ENCODE measurements around the gene KCND2. TPM values are rescaled to one million over a fixed set of nuclear protein-coding genes. Genes with fewer than 3 reads are reported as not detected.

The KCND2 gene
- total RNA-seq, 1 experiment from 2014 or later: not detected

DNA sequence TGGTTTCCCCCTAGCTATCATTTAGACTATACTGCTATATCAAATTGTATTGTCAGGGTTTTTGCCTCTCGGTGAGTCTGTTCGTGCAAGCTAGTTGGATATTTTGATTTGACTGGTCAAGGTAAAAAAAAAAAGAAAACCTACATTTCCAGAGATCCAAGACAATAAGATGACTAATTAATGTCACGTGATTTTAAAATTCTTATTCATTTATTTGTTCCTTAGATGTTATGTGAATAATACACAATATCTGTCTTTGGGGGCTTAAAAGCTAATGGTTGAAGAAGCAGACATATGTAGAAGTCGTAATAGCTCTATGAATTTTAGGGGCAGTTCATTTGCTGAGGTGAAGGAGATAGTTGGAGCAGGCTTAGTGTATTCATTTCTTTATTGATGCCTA is 191.1 kb downstream of the KCND2 start:
- Mint-ChIP-seq H3K9me3 (ENCODE audit: unreplicated experiment) (no peaks in the 10 kb centered on the region), H3K4me3 (ENCODE audit: unreplicated experiment) (no peak overlapping the region), H3K27me3 (ENCODE audit: insufficient read depth, unreplicated experiment) (peaks cover 7% of the 10 kb centered on the region), H3K36me3 (ENCODE audit: insufficient read depth, unreplicated experiment) (no peaks in the 10 kb centered on the region), H3K27ac (ENCODE audit: unreplicated experiment) (no peak overlapping the region), H3K4me1 (ENCODE audit: low read depth, unreplicated experiment) (no peaks in the 10 kb centered on the region)
- no peaks in the 10 kb centered on the region for H3K36me3 ChIP-seq (ENCODE audit: control insufficient read depth, insufficient read depth, low read length)
- H3K27me3 ChIP-seq (replicated peaks; ENCODE audit: control insufficient read depth, insufficient read depth, low read length): no peaks in the 10 kb centered on the region
- CTCF ChIA-PET: no interaction called here
- no peak overlapping the region for H3K4me3 ChIP-seq (ENCODE audit: low read depth, low read length)
- TF ChIP-seq, protein P1, sequence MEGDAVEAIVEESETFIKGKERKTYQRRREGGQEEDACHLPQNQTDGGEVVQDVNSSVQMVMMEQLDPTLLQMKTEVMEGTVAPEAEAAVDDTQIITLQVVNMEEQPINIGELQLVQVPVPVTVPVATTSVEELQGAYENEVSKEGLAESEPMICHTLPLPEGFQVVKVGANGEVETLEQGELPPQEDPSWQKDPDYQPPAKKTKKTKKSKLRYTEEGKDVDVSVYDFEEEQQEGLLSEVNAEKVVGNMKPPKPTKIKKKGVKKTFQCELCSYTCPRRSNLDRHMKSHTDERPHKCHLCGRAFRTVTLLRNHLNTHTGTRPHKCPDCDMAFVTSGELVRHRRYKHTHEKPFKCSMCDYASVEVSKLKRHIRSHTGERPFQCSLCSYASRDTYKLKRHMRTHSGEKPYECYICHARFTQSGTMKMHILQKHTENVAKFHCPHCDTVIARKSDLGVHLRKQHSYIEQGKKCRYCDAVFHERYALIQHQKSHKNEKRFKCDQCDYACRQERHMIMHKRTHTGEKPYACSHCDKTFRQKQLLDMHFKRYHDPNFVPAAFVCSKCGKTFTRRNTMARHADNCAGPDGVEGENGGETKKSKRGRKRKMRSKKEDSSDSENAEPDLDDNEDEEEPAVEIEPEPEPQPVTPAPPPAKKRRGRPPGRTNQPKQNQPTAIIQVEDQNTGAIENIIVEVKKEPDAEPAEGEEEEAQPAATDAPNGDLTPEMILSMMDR (IDR thresholded peaks at IDR 0.05; ENCODE audit: insufficient read depth in 1 of 2, low read depth in 1 of 2, low read length in 1 of 2, severe bottlenecking in 1 of 2, unreplicated experiment in 1 of 2): no peak
- POLR2A ChIA-PET: no interaction called here
- DNase-seq: no peak
- H3K4me1 ChIP-seq: no peaks in the 10 kb centered on the region
- H3K9me3 ChIP-seq: no peaks in the 10 kb centered on the region
- no TSS peak for BruUV-seq (replicated peaks)
- intact Hi-C loops (cut with micrococcal nuclease; ENCODE audit: unreplicated experiment): no loop called here

DNA sequence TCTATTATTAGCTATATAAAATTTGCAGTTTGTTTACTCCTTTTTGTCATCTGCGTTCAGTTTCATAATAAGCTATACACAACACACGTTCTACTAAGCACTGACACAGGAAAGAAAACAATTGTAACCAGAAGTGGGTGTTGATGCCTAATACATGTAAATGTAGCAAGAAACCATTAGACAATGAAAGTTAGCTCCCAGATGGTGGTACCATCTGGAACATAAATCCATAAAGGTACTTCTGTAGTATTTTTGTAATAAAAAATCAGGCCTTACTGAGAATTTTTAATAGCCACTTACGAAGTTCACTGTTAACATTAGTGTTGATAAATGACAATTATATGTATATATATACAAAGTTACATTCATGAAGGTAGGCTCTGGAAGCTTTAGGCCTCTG is 194.7 kb downstream of the KCND2 start:
- no TSS peak for BruUV-seq (replicated peaks)

DNA sequence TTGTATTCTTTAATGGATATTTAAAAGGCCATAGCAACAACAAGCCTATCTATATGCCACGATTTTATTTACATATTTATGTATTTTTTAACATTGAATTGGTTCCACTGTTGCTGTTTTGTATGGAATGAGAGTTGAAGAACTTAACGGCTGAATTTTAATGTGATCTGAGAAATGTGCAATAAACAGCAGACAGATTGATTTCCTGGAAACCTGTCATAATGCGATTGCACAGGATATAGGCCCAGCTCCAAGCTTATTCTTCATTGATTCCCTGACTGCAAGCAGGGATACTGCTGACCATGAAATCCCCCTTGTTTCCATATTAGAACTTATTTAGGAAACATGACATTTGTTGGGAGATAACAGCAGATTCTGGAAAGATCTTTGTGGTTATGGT is 195.6 kb downstream of the KCND2 start:
- H3K9me3 Mint-ChIP-seq (ENCODE audit: unreplicated experiment): no peaks in the 10 kb centered on the region
- ChIA-PET CTCF (no interaction called here), POLR2A (no interaction called here)
- H3K9me3 ChIP-seq: no peaks in the 10 kb centered on the region
- peaks cover 13% of the 10 kb centered on the region for H3K27me3 Mint-ChIP-seq (ENCODE audit: insufficient read depth, unreplicated experiment)
- no peaks in the 10 kb centered on the region for H3K27me3 ChIP-seq (replicated peaks; ENCODE audit: control insufficient read depth, insufficient read depth, low read length)
- no peak overlapping the region for H3K4me3 Mint-ChIP-seq (ENCODE audit: unreplicated experiment)
- H3K36me3 ChIP-seq (ENCODE audit: control insufficient read depth, insufficient read depth, low read length): no peaks in the 10 kb centered on the region
- TF ChIP-seq, protein P1 (IDR thresholded peaks at IDR 0.05; ENCODE audit: insufficient read depth in 1 of 2, low read depth in 1 of 2, low read length in 1 of 2, severe bottlenecking in 1 of 2, unreplicated experiment in 1 of 2): no peak
- BruUV-seq (replicated peaks): no TSS peak
- H3K36me3 Mint-ChIP-seq (ENCODE audit: insufficient read depth, unreplicated experiment): no peaks in the 10 kb centered on the region
- no peak for DNase-seq
- intact Hi-C loops (cut with micrococcal nuclease; ENCODE audit: unreplicated experiment): no loop called here
- H3K27ac Mint-ChIP-seq (ENCODE audit: unreplicated experiment): no peak overlapping the region
- H3K4me1 Mint-ChIP-seq (ENCODE audit: low read depth, unreplicated experiment): no peaks in the 10 kb centered on the region
- no peak overlapping the region for H3K4me3 ChIP-seq (ENCODE audit: low read depth, low read length)
- no peaks in the 10 kb centered on the region for H3K4me1 ChIP-seq

More for the DNA sequence above, 194.7 kb downstream of the KCND2 start:
- Mint-ChIP-seq H3K4me3 (ENCODE audit: unreplicated experiment) (no peak overlapping the region), H3K4me1 (ENCODE audit: low read depth, unreplicated experiment) (no peaks in the 10 kb centered on the region), H3K27ac (ENCODE audit: unreplicated experiment) (no peak overlapping the region), H3K27me3 (ENCODE audit: insufficient read depth, unreplicated experiment) (peaks cover 10% of the 10 kb centered on the region), H3K36me3 (ENCODE audit: insufficient read depth, unreplicated experiment) (no peaks in the 10 kb centered on the region), H3K9me3 (ENCODE audit: unreplicated experiment) (no peaks in the 10 kb centered on the region)
- no peak for DNase-seq
- Histone ChIP-seq H3K4me1 (no peaks in the 10 kb centered on the region), H3K9me3 (no peaks in the 10 kb centered on the region), H3K36me3 (ENCODE audit: control insufficient read depth, insufficient read depth, low read length) (no peaks in the 10 kb centered on the region), H3K27me3 (replicated peaks; ENCODE audit: control insufficient read depth, insufficient read depth, low read length) (no peaks in the 10 kb centered on the region), H3K4me3 (ENCODE audit: low read depth, low read length) (no peak overlapping the region)
- TF ChIP-seq, protein P1 (IDR thresholded peaks at IDR 0.05; ENCODE audit: insufficient read depth in 1 of 2, low read depth in 1 of 2, low read length in 1 of 2, severe bottlenecking in 1 of 2, unreplicated experiment in 1 of 2): no peak
- CTCF ChIA-PET: no interaction called here
- POLR2A ChIA-PET: no interaction called here
- intact Hi-C loops (cut with micrococcal nuclease; ENCODE audit: unreplicated experiment): no loop called here
